Activated naive CD4-positive, alpha-beta T cell treated with anti-CD3 and anti-CD28 coated beads for 36 hours (primary cell): ENCODE results near the gene PATJ. TPM values are rescaled to one million over a fixed set of nuclear protein-coding genes. Genes with fewer than 3 reads are reported as not detected.
"Not testable (repeated sequence)": the region's sequence is repeated elsewhere in the genome, so short reads cannot be mapped to it uniquely, and the experiment has no call there.

Source experiments
- CTCF ChIA-PET: fragments of 350-600 bp; sonication (Branson Sonifier 250); formaldehyde crosslinking; loops from one replicate; lab custom pipeline; 2021; ENCODE audit warnings: antibody characterized with exemption; lab: Charles Lee
- DNase-seq: peaks from one replicate; pipeline ENCODE4 v3.0.0-alpha.2; 2020
- H3K27ac Mint-ChIP-seq: one replicate; pipeline ENCODE4 v1.8.0; 2021; ENCODE audit warnings: mild to moderate bottlenecking, mixed read lengths
- H3K27me3 Mint-ChIP-seq: one replicate; pipeline ENCODE4 v1.8.0; 2021; ENCODE audit warnings: low read depth, mixed read lengths
- H3K36me3 Mint-ChIP-seq: one replicate; pipeline ENCODE4 v1.8.0; 2021; ENCODE audit warnings: low read depth, mixed read lengths
- H3K4me1 Mint-ChIP-seq: one replicate; pipeline ENCODE4 v1.8.0; 2021; ENCODE audit warnings: low read depth, mixed read lengths
- H3K4me3 Mint-ChIP-seq: one replicate; pipeline ENCODE4 v1.8.0; 2021; ENCODE audit warnings: mild to moderate bottlenecking, moderate library complexity, mixed read lengths
- H3K9me3 Mint-ChIP-seq: one replicate; pipeline ENCODE4 v1.8.0; 2021; ENCODE audit warnings: mixed read lengths
- intact Hi-C: fragments of 100-400 bp; cut with micrococcal nuclease; formaldehyde crosslinking; loops from one replicate; pipeline ENCODE4 v1.15.1; 2023
- total RNA-seq, 2 experiments: library from RNA; stranded (reverse); gene quantifications; one replicate each; pipeline ENCODE4 v1.2.3, GENCODE V29; 2021

The PATJ gene
- total RNA-seq, 2 experiments from 2014 or later = 13.3 to 13.5 TPM

GRCh38 chr1:61948685-61949084 is 206.4 kb downstream of the PATJ start:
- CTCF ChIA-PET = not testable (repeated sequence)

GRCh38 chr1:61950418-61950817 is 208.1 kb downstream of the PATJ start:
- no peak for DNase-seq
- H3K27me3 Mint-ChIP-seq = no peaks in the 10 kb centered on the region
- H3K4me1 Mint-ChIP-seq = no peaks in the 10 kb centered on the region
- CTCF ChIA-PET = interaction anchor here (0.7 kb wide), 1 partner anchor 189 kb away, joined by 3 read pairs; no protein-coding TSS in a partner anchor
- peaks cover 4% of the 10 kb centered on the region for H3K9me3 Mint-ChIP-seq
- intact Hi-C loops = loop anchor here (10.0 kb wide), 1 partner anchor 184 kb away; no protein-coding TSS in a partner anchor
- H3K36me3 Mint-ChIP-seq = peaks cover 3% of the 10 kb centered on the region
- no peak overlapping the region for H3K4me3 Mint-ChIP-seq
- H3K27ac Mint-ChIP-seq = no peak overlapping the region

More at GRCh38 chr1:61948685-61949084, 206.4 kb downstream of the PATJ start:
- H3K9me3 Mint-ChIP-seq, H3K27me3 Mint-ChIP-seq, H3K36me3 Mint-ChIP-seq, intact Hi-C loops, DNase-seq, H3K27ac Mint-ChIP-seq, H3K4me3 Mint-ChIP-seq, H3K4me1 Mint-ChIP-seq: not testable (repeated sequence)

DNA sequence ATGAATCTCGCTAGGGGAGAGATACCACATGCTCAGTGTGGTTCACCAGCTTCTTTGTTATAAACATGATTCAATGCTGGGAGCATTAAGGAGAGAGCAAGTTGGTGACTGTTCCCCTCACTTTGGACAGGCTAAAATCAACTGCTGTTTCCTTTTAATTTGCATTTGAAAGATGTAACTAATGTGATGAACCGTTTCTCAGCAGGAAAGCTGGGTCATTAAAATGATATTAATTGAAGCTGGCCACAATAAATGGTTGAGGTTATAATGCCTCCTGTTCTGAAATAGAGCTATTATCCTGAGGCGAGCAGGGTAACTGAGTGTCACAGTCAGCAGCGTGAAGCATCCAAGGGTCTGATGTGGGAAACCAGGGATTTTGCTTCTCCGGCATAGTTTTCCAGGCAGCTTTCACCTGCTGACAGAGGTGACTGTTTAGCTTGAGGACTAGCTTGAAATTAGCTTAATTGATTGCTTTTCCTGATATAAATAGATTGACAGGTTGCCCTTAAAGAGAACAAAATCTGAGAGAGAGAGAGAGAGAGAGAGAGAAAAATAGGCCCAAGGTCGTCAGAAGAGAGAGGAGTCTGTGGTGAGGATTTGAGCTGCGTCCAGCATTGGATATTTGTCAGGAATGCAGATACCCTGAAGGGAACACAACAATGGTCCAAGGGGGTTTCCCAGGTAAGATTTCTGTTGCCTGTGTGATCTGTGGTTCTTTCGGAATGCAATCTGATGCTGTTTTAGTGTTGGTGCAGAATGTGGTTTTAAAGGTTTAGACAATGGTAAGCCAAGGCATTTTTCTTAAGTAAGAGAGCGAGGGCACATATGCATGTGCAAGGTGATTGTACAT is 209.7 kb downstream of the PATJ start:
- intact Hi-C loops = loop anchor here (10.0 kb wide), 1 partner anchor 183 kb away; no protein-coding TSS in a partner anchor
- Mint-ChIP-seq H3K4me1 (no peaks in the 10 kb centered on the region), H3K27me3 (no peaks in the 10 kb centered on the region), H3K4me3 (no peak overlapping the region), H3K9me3 (peaks cover 2% of the 10 kb centered on the region), H3K36me3 (peaks cover 3% of the 10 kb centered on the region), H3K27ac (no peak overlapping the region)
- DNase-seq = no peak
- CTCF ChIA-PET = interaction anchor here (0.6 to 1.0 kb wide), 3 partner anchors 9 to 656 kb away, joined by 3 read pairs; no protein-coding TSS in a partner anchor

GRCh38 chr1:61952675-61953074 is 210.4 kb downstream of the PATJ start:
- no peak overlapping the region for H3K27ac Mint-ChIP-seq
- CTCF ChIA-PET = interaction anchor here (1.0 kb wide), 1 partner anchor 8 kb away, joined by 3 read pairs; no protein-coding TSS in a partner anchor
- intact Hi-C loops = loop anchor here (10.0 kb wide), 1 partner anchor 182 kb away; no protein-coding TSS in a partner anchor

DNA sequence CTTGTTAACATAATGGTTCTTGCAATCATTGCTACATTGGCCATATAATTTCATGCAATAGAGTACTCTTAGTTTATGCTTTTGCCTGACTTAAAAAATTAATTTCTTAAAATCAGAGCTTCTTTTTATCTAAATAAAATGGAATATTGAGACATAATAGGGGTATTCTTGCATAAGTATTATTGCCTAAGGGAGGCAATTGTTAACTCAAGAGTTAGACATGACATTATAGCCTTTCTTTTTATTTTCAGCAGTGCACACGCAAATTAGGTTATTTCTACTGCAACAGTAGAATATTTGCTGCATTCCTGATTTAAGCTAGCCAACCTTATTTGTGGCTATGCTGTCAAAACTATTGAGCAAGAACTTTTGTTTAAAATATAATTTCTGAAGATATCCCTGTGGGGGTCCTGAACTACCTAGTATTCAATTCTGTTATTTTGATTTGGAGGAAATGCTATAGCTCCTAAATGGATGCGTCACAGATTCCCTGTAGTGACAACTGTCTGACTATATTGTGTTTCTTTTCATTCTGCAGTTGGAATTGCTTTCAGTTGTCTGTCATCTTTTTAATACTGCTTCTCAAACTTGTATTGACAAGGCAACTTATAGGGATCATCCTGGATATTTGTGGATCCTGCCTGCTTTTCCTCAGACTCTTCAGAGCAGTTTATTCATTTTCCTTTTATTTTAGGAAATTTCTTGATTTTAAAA is 211.0 kb downstream of the PATJ start:
- intact Hi-C loops = loop anchor here (10.0 kb wide), 1 partner anchor 182 kb away; no protein-coding TSS in a partner anchor
- H3K4me3 Mint-ChIP-seq = no peak overlapping the region
- H3K27me3 Mint-ChIP-seq = no peaks in the 10 kb centered on the region
- CTCF ChIA-PET = no interaction called here
- H3K9me3 Mint-ChIP-seq = no peaks in the 10 kb centered on the region
- no peaks in the 10 kb centered on the region for H3K36me3 Mint-ChIP-seq
- no peaks in the 10 kb centered on the region for H3K4me1 Mint-ChIP-seq
- H3K27ac Mint-ChIP-seq = no peak overlapping the region
- no peak for DNase-seq

More at GRCh38 chr1:61952675-61953074, 210.4 kb downstream of the PATJ start:
- no peak overlapping the region for H3K4me3 Mint-ChIP-seq
- DNase-seq = no peak
- H3K36me3 Mint-ChIP-seq = peaks cover 3% of the 10 kb centered on the region
- no peaks in the 10 kb centered on the region for H3K4me1 Mint-ChIP-seq
- H3K9me3 Mint-ChIP-seq = peaks cover under 1% of the 10 kb centered on the region
- H3K27me3 Mint-ChIP-seq = no peaks in the 10 kb centered on the region

GRCh38 chr1:61953790-61954150 is 211.5 kb downstream of the PATJ start:
- H3K4me1 Mint-ChIP-seq = no peaks in the 10 kb centered on the region
- CTCF ChIA-PET = no interaction called here
- H3K27ac Mint-ChIP-seq = no peak overlapping the region
- no peak for DNase-seq
- no peak overlapping the region for H3K4me3 Mint-ChIP-seq
- H3K36me3 Mint-ChIP-seq = peaks cover 1% of the 10 kb centered on the region
- no peaks in the 10 kb centered on the region for H3K9me3 Mint-ChIP-seq
- intact Hi-C loops = loop anchor here (10.0 kb wide), 1 partner anchor 181 kb away; no protein-coding TSS in a partner anchor
- no peaks in the 10 kb centered on the region for H3K27me3 Mint-ChIP-seq

GRCh38 chr1:61955261-61955660 is 213.0 kb downstream of the PATJ start:
- Mint-ChIP-seq H3K27ac (no peak overlapping the region), H3K27me3 (no peaks in the 10 kb centered on the region), H3K4me1 (no peaks in the 10 kb centered on the region), H3K4me3 (no peak overlapping the region), H3K9me3 (no peaks in the 10 kb centered on the region), H3K36me3 (peaks cover 2% of the 10 kb centered on the region)
- CTCF ChIA-PET = no interaction called here
- DNase-seq = no peak
- intact Hi-C loops = loop anchor here (10.0 kb wide), 1 partner anchor 180 kb away; no protein-coding TSS in a partner anchor

- H3K9me3 Mint-ChIP-seq = no peaks in the 10 kb centered on the region
- H3K4me3 Mint-ChIP-seq = no peak overlapping the region
- H3K4me1 Mint-ChIP-seq = no peaks in the 10 kb centered on the region
- H3K27ac Mint-ChIP-seq = no peak overlapping the region
- peaks cover 2% of the 10 kb centered on the region for H3K36me3 Mint-ChIP-seq
- no peak for DNase-seq
- CTCF ChIA-PET = no interaction called here
- no peaks in the 10 kb centered on the region for H3K27me3 Mint-ChIP-seq
- intact Hi-C loops = loop anchor here (10.0 kb wide), 1 partner anchor 179 kb away; no protein-coding TSS in a partner anchor
Observed at GRCh38 chr1:61956016-61956645, 213.9 kb downstream of the PATJ start.

GRCh38 chr1:61956784-61957183 is 214.5 kb downstream of the PATJ start:
- intact Hi-C loops = loop anchor here (10.0 kb wide), 1 partner anchor 178 kb away; no protein-coding TSS in a partner anchor
- peaks cover 2% of the 10 kb centered on the region for H3K36me3 Mint-ChIP-seq

GRCh38 chr1:61961009-61961408 is 218.7 kb downstream of the PATJ start:
- intact Hi-C loops = no loop called here
- DNase-seq = no peak
- H3K36me3 Mint-ChIP-seq = peaks cover 4% of the 10 kb centered on the region
- H3K4me1 Mint-ChIP-seq = no peaks in the 10 kb centered on the region
- H3K4me3 Mint-ChIP-seq = no peak overlapping the region
- H3K27ac Mint-ChIP-seq = no peak overlapping the region
- no peaks in the 10 kb centered on the region for H3K27me3 Mint-ChIP-seq
- CTCF ChIA-PET = interaction anchor here (0.6 kb wide), 2 partner anchors 9 to 347 kb away, joined by 3 to 7 read pairs; no protein-coding TSS in a partner anchor
- H3K9me3 Mint-ChIP-seq = no peaks in the 10 kb centered on the region

More at GRCh38 chr1:61956784-61957183, 214.5 kb downstream of the PATJ start:
- CTCF ChIA-PET = no interaction called here
- Mint-ChIP-seq H3K4me3 (no peak overlapping the region), H3K27ac (no peak overlapping the region), H3K9me3 (no peaks in the 10 kb centered on the region), H3K27me3 (no peaks in the 10 kb centered on the region), H3K4me1 (no peaks in the 10 kb centered on the region)
- no peak for DNase-seq

GRCh38 chr1:61962631-61963030 is 220.4 kb downstream of the PATJ start:
- CTCF ChIA-PET = no interaction called here
- no peaks in the 10 kb centered on the region for H3K9me3 Mint-ChIP-seq
- H3K4me3 Mint-ChIP-seq = no peak overlapping the region
- no peak for DNase-seq
- H3K27ac Mint-ChIP-seq = no peak overlapping the region
- intact Hi-C loops = no loop called here
- peaks cover 5% of the 10 kb centered on the region for H3K36me3 Mint-ChIP-seq
- H3K27me3 Mint-ChIP-seq = no peaks in the 10 kb centered on the region
- no peaks in the 10 kb centered on the region for H3K4me1 Mint-ChIP-seq
